ENCODE measurements around the gene GGA1.
"Not testable (repeated sequence)": the region's sequence is repeated elsewhere in the genome, so short reads cannot be mapped to it uniquely, and the experiment has no call there.

DNA sequence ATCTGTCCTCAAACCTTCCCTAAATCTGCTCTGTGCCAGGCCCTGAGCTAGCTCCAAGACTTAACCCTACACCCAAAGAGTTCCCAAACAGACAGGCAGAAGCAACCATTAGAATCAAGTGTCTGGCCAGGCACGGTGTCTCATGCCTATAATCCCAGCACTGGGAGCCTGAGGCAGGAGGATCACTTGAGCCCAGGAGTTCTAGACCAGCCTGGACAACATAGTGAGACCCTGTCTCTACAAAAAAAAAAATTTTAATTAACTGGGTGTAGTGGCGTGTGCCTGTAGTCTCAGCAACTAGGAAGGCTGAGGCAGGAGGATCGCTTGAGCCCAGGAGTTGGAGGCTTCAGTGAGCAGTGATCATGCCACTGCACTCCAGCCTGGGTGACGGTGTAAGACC, 47.9 kb downstream of the GGA1 start:
- not testable (repeated sequence) for TF ChIP-seq RAD21 (CRISPR knock-in tag; conservative IDR thresholded peaks at IDR 0.05 in 1 of 2, IDR thresholded peaks at IDR 0.05 in 1 of 2); KLF16 (IDR thresholded peaks at IDR 0.05); SRF (CRISPR knock-in tag; IDR thresholded peaks at IDR 0.05)
- TF ChIP-seq, protein P1, sequence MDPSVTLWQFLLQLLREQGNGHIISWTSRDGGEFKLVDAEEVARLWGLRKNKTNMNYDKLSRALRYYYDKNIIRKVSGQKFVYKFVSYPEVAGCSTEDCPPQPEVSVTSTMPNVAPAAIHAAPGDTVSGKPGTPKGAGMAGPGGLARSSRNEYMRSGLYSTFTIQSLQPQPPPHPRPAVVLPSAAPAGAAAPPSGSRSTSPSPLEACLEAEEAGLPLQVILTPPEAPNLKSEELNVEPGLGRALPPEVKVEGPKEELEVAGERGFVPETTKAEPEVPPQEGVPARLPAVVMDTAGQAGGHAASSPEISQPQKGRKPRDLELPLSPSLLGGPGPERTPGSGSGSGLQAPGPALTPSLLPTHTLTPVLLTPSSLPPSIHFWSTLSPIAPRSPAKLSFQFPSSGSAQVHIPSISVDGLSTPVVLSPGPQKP (CRISPR knock-in tag; IDR thresholded peaks at IDR 0.05), result not testable (repeated sequence)

All from K562 (cell line).